ENCODE results near the gene RALGDS.
"Not testable (repeated sequence)": the region's sequence is repeated elsewhere in the genome, so short reads cannot be mapped to it uniquely, and the experiment has no call there.

The RALGDS gene

GRCh38 chr9:133088146-133088750 is 32.8 kb downstream of the RALGDS start (continued):
- TF ChIP-seq PRDM2 (tag by site-specific recombination; IDR thresholded peaks at IDR 0.05; ENCODE audit: borderline replicate concordance) (no peak), ZNF37A (tag by site-specific recombination; IDR thresholded peaks at IDR 0.05) (no peak)

- CTCF ChIA-PET, result interaction anchor here (0.6 kb wide), 1 partner anchor 61 kb away, joined by 5 read pairs; no protein-coding TSS in a partner anchor
- no peak for TF ChIP-seq SETDB1 (IDR thresholded peaks at IDR 0.05; ENCODE audit: insufficient read length, low read length)
- no peak for TF ChIP-seq ZNF664 (tag by site-specific recombination; IDR thresholded peaks at IDR 0.05)
- TF ChIP-seq ZNF785 (tag by site-specific recombination; IDR thresholded peaks at IDR 0.05), result no peak
- TF ChIP-seq ZNF777 (tag by site-specific recombination; IDR thresholded peaks at IDR 0.05; ENCODE audit: borderline replicate concordance), result no peak
- no peak for TF ChIP-seq ZNF624 (tag by site-specific recombination; IDR thresholded peaks at IDR 0.05)
- TF ChIP-seq ZNF501 (tag by site-specific recombination; IDR thresholded peaks at IDR 0.05), result no peak
- no peak for TF ChIP-seq KLF8 (tag by site-specific recombination; IDR thresholded peaks at IDR 0.05)
- TF ChIP-seq ZNF600 (tag by site-specific recombination; IDR thresholded peaks at IDR 0.05), result no peak
- no peak for TF ChIP-seq ZFHX2 (tag by site-specific recombination; conservative IDR thresholded peaks at IDR 0.05)
Measured at GRCh38 chr9:133087429-133088145, 33.5 kb downstream of the RALGDS start.

GRCh38 chr9:133086894-133087293 is 34.1 kb downstream of the RALGDS start:
- no peaks in the 10 kb centered on the region for H3K9me3 ChIP-seq (ENCODE audit: control insufficient read depth, insufficient read depth, low read depth, low read length)
- POLR2A ChIA-PET, result no interaction called here
- H3K27ac ChIP-seq (ENCODE audit: extremely low read depth, low read depth, low read length), result no peak overlapping the region
- H3K4me1 ChIP-seq (ENCODE audit: control insufficient read depth, insufficient read depth, low read length), result no peaks in the 10 kb centered on the region
- H3K4me3 ChIP-seq (ENCODE audit: low read depth, low read length), result no peak overlapping the region
- CTCF ChIA-PET, result no interaction called here
- no peaks in the 10 kb centered on the region for H3K36me3 ChIP-seq (ENCODE audit: control insufficient read depth in 2 of 2, insufficient read depth in 1 of 2, low read length in 2 of 2)
- TF ChIP-seq GLI4 (tag by site-specific recombination; IDR thresholded peaks at IDR 0.05), result no peak

More at GRCh38 chr9:133087429-133088145, 33.5 kb downstream of the RALGDS start:
- Histone ChIP-seq H3K36me3 (ENCODE audit: control insufficient read depth in 2 of 2, insufficient read depth in 1 of 2, low read length in 2 of 2) (no peaks in the 10 kb centered on the region), H3K4me3 (ENCODE audit: low read depth, low read length) (no peak overlapping the region), H3K27ac (ENCODE audit: extremely low read depth, low read depth, low read length) (no peak overlapping the region), H3K9me3 (ENCODE audit: control insufficient read depth, insufficient read depth, low read depth, low read length) (no peaks in the 10 kb centered on the region), H3K4me1 (ENCODE audit: control insufficient read depth, insufficient read depth, low read length) (no peaks in the 10 kb centered on the region)
- POLR2A ChIA-PET, result no interaction called here

- H3K4me1 ChIP-seq (ENCODE audit: control insufficient read depth, insufficient read depth, low read length); POLR2A ChIA-PET; H3K4me3 ChIP-seq (ENCODE audit: low read depth, low read length); CTCF ChIA-PET; H3K27ac ChIP-seq (ENCODE audit: extremely low read depth, low read depth, low read length); H3K9me3 ChIP-seq (ENCODE audit: control insufficient read depth, insufficient read depth, low read depth, low read length); H3K36me3 ChIP-seq (ENCODE audit: control insufficient read depth in 2 of 2, insufficient read depth in 1 of 2, low read length in 2 of 2): not testable (repeated sequence)
Measured at GRCh38 chr9:133086212-133086860, 34.7 kb downstream of the RALGDS start.
